DOHH2 (cell line): ENCODE data around the gene MYL11.

Experiments
- H3F3A ChIP-seq: fragments of 200-600 bp; sonication (generic), shearing (Covaris generic); 2 replicates; pipeline ENCODE4 v1.6.0; 2016; ENCODE audit warnings: antibody characterized with exemption, mild to moderate bottlenecking; ENCODE audit not compliant: control insufficient read depth, insufficient read depth
- H3K27ac ChIP-seq: fragments of 200-600 bp; sonication (generic); 2 replicates; pipeline ENCODE4 v1.5.1; 2014; ENCODE audit warnings: low read depth, mild to moderate bottlenecking, low read length, moderate library complexity
- H3K27me3 ChIP-seq: fragments of 200-600 bp; sonication (generic); 2 replicates; pipeline ENCODE4 v1.6.1; 2014; ENCODE audit warnings: mild to moderate bottlenecking, low read length, mixed read lengths; ENCODE audit not compliant: control insufficient read depth
- H3K36me3 ChIP-seq: fragments of 200-600 bp; sonication (generic); 2 replicates; pipeline ENCODE4 v1.6.1; 2014; ENCODE audit warnings: mild to moderate bottlenecking, low read length, moderate library complexity, mixed read lengths; ENCODE audit not compliant: control insufficient read depth
- H3K4me1 ChIP-seq: fragments of 200-600 bp; sonication (generic); 2 replicates; pipeline ENCODE4 v1.6.1; 2014; ENCODE audit warnings: mild to moderate bottlenecking, low read length, mixed read lengths; ENCODE audit not compliant: control insufficient read depth
- H3K4me2 ChIP-seq: fragments of 200-600 bp; sonication (generic); 2 replicates; pipeline ENCODE4 v1.6.0; 2014; ENCODE audit warnings: mild to moderate bottlenecking, low read length, moderate library complexity
- H3K4me3 ChIP-seq: fragments of 200-600 bp; sonication (generic); 2 replicates; pipeline ENCODE4 v1.5.1; 2014; ENCODE audit warnings: mild to moderate bottlenecking, low read length, mixed read lengths
- H3K79me2 ChIP-seq: fragments of 200-600 bp; sonication (generic); 2 replicates; pipeline ENCODE4 v1.6.1; 2014; ENCODE audit warnings: mild to moderate bottlenecking, low read length, mixed read lengths; ENCODE audit not compliant: control insufficient read depth
- H3K9me2 ChIP-seq: fragments of 200-600 bp; sonication (generic); replicated peaks from 2 replicates; pipeline ENCODE4 v1.6.1; 2014; ENCODE audit warnings: mild to moderate bottlenecking, low read length, mixed read lengths; ENCODE audit not compliant: control insufficient read depth
- H3K9me3 ChIP-seq: fragments of 200-600 bp; sonication (generic); 2 replicates; pipeline ENCODE4 v1.6.1; 2014; ENCODE audit warnings: antibody characterized with exemption, low read length, mixed read lengths; ENCODE audit not compliant: control insufficient read depth, insufficient read depth
- H4K20me1 ChIP-seq: fragments of 200-600 bp; sonication (generic); 2 replicates; pipeline ENCODE4 v1.6.0; 2014; ENCODE audit warnings: low read depth, mild to moderate bottlenecking, antibody characterized with exemption, low read length, moderate library complexity; ENCODE audit not compliant: control insufficient read depth, insufficient read depth
- EZH2phosphoT487 ChIP-seq: fragments of 200-600 bp; sonication (generic); IDR thresholded peaks from 2 replicates; pipeline ENCODE4 v1.6.1; 2017; ENCODE audit warnings: borderline replicate concordance, mild to moderate bottlenecking, antibody characterized with exemption, low read length, moderate library complexity, mixed read lengths
- TF ChIP-seq, protein P1 (sequence below): fragments of 200-600 bp; sonication (generic); IDR thresholded peaks from one replicate; pipeline ENCODE4 v1.5.1; 2014; ENCODE audit warnings: antibody characterized with exemption, mild to moderate bottlenecking, low read depth, low read length; ENCODE audit not compliant: poor library complexity, severe bottlenecking

MYL11 gene

DNA sequence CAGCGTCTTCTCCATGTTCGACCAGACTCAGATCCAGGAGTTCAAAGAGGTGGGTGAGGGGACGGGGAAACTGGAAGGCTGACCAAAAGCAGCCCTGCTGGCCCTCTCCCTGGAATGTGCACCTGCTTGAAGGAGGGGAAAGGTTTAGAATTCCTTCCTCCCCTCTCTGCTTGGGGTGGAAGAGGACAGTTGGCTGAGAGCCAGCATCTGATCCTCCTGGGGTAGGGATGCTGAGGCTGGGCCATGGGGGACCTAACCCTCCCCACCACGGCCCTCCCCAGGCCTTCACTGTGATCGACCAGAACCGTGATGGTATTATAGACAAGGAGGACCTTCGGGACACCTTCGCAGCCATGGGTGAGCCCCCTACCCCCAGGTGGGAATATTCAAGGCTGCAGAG lies 1.3 kb downstream of the MYL11 start:
- no peaks in the 10 kb centered on the region for H3K9me3 ChIP-seq
- H3K4me2 ChIP-seq: no peak overlapping the region
- no peaks in the 10 kb centered on the region for H3K9me2 ChIP-seq
- peaks cover 26% of the 10 kb centered on the region for H3K79me2 ChIP-seq
- H3K4me3 ChIP-seq: no peak overlapping the region
- H3K27ac ChIP-seq: no peak overlapping the region
- H3K4me1 ChIP-seq: peaks cover 56% of the 10 kb centered on the region
- no peaks in the 10 kb centered on the region for H3K27me3 ChIP-seq
- peaks cover 25% of the 10 kb centered on the region for H3K36me3 ChIP-seq
- no peak for TF ChIP-seq EZH2phosphoT487
- TF ChIP-seq, protein P1, sequence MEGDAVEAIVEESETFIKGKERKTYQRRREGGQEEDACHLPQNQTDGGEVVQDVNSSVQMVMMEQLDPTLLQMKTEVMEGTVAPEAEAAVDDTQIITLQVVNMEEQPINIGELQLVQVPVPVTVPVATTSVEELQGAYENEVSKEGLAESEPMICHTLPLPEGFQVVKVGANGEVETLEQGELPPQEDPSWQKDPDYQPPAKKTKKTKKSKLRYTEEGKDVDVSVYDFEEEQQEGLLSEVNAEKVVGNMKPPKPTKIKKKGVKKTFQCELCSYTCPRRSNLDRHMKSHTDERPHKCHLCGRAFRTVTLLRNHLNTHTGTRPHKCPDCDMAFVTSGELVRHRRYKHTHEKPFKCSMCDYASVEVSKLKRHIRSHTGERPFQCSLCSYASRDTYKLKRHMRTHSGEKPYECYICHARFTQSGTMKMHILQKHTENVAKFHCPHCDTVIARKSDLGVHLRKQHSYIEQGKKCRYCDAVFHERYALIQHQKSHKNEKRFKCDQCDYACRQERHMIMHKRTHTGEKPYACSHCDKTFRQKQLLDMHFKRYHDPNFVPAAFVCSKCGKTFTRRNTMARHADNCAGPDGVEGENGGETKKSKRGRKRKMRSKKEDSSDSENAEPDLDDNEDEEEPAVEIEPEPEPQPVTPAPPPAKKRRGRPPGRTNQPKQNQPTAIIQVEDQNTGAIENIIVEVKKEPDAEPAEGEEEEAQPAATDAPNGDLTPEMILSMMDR: no peak
- peaks cover 19% of the 10 kb centered on the region for H3F3A ChIP-seq
- no peaks in the 10 kb centered on the region for H4K20me1 ChIP-seq

DNA sequence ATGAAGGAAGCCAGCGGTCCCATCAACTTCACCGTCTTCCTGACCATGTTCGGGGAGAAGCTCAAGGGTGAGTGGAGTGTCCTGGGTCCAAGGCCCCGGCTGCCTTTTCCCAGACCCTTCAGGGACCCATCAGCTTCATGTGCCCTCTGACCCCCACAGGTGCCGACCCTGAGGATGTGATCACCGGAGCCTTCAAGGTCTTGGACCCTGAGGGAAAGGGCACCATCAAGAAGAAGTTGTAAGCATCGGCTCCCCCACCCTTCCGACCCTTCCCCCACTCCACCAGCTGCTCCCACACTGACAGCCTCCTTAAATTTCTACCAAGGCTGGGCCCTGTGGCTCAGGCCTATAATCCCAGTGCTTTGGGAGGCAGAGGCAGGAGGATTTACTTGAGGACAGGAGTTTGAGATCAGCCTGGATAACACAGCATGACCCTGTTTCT lies 1.9 kb downstream of the MYL11 start:
- H3F3A ChIP-seq: peaks cover 20% of the 10 kb centered on the region
- no peaks in the 10 kb centered on the region for H4K20me1 ChIP-seq
- H3K36me3 ChIP-seq: peaks cover 30% of the 10 kb centered on the region
- H3K27ac ChIP-seq: no peak overlapping the region
- peaks cover 32% of the 10 kb centered on the region for H3K79me2 ChIP-seq
- peak overlapping the region; percentile 97; the same call in 1 of the 2 replicates for H3K4me2 ChIP-seq
- no peaks in the 10 kb centered on the region for H3K27me3 ChIP-seq
- TF ChIP-seq, protein P1: no peak
- no peak for TF ChIP-seq EZH2phosphoT487
- peaks cover 58% of the 10 kb centered on the region for H3K4me1 ChIP-seq
- no peak overlapping the region for H3K4me3 ChIP-seq
- no peaks in the 10 kb centered on the region for H3K9me3 ChIP-seq
- no peaks in the 10 kb centered on the region for H3K9me2 ChIP-seq

DNA sequence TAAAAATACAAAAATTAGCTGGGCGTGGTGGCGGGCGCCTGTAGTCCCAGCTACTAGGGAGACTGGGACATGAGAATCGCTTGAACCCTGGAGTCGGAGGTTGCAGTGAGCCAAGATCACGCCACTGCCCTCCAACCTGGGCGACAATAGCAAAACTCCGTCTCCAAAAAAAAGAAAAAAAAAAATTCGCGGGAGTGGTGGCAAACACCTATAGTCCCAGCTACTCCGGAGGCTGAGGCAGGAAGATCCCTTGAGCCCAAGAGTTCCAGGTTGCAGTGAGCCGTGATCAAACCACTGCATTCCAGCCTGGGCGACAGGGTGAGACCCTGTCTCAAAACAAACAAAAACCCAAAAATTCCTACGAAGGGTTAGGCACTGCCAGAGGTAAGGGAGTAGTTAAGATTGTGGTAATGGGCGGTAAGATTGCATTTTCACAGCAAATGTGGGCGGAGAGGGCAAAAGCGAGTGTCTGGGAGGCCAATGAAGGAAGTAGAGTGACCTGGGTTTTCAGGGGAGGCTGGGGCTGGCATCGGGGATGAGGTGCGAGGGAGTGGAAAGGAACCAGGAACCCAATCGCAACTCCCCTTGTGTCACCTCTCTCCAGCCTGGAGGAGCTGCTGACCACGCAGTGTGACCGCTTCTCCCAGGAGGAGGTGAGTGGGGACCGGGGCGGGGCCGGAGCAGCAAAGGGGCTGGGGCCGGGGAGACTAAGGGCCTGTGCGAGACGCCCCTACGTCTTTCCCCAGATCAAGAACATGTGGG lies 2.6 kb downstream of the MYL11 start:
- TF ChIP-seq EZH2phosphoT487: no peak
- TF ChIP-seq, protein P1: no peak
- Histone ChIP-seq H3K9me2 (no peaks in the 10 kb centered on the region), H3K27ac (peak overlapping the region; percentile 97), H3K27me3 (no peaks in the 10 kb centered on the region), H3K9me3 (no peaks in the 10 kb centered on the region), H3K4me2 (peak overlapping the region; percentile 97), H3K36me3 (peaks cover 34% of the 10 kb centered on the region), H4K20me1 (no peaks in the 10 kb centered on the region), H3F3A (peaks cover 20% of the 10 kb centered on the region), H3K4me3 (peak overlapping the region; percentile 99), H3K4me1 (peaks cover 58% of the 10 kb centered on the region), H3K79me2 (peaks cover 40% of the 10 kb centered on the region)
